ENCODE data around the gene STRIT1.

- TF ChIP-seq CTCF (IDR thresholded peaks at IDR 0.05 in 2 of 3, conservative IDR thresholded peaks at IDR 0.05 in 1 of 3; ENCODE audit: insufficient read depth in 2 of 3, low read depth in 1 of 3, low read length in 3 of 3) (no peak), NR3C1 (CRISPR knock-in tag; IDR thresholded peaks at IDR 0.05) (no peak), SRF (CRISPR knock-in tag; IDR thresholded peaks at IDR 0.05) (no peak), NBN (IDR thresholded peaks at IDR 0.05; ENCODE audit: low read depth) (no peak), PTBP1 (IDR thresholded peaks at IDR 0.05; ENCODE audit: low read depth, low read length) (no peak), RBBP5 (IDR thresholded peaks at IDR 0.05; ENCODE audit: borderline replicate concordance, insufficient read depth, low read length, poor library complexity, severe bottlenecking) (no peak), JUN (IDR thresholded peaks at IDR 0.05; ENCODE audit: borderline replicate concordance, low read depth, low read length) (no peak), JUN (CRISPR knock-in tag; IDR thresholded peaks at IDR 0.05; ENCODE audit: borderline replicate concordance) (no peak), WHSC1 (IDR thresholded peaks at IDR 0.05; ENCODE audit: low read length) (no peak), CHD7 (IDR thresholded peaks at IDR 0.05; ENCODE audit: low read depth, low read length) (no peak), EZH2 (IDR thresholded peaks at IDR 0.05; ENCODE audit: borderline replicate concordance, low read depth, low read length) (no peak), ZBTB33 (CRISPR knock-in tag; IDR thresholded peaks at IDR 0.05) (no peak)
Observed at GRCh38 chr3:155332716-155333115, 39.2 kb upstream of the STRIT1 start.
